Activated CD4-positive, alpha-beta T cell treated with anti-CD3 and anti-CD28 coated beads for 36 hours (primary cell): Measurements from ENCODE around the gene CCDC190. TPM values are rescaled to one million over a fixed set of nuclear protein-coding genes. Genes with fewer than 3 reads are reported as not detected.
"Not testable (repeated sequence)": the region's sequence is repeated elsewhere in the genome, so short reads cannot be mapped to it uniquely, and the experiment has no call there.

Experiments used
- ATAC-seq: fragments of 200-7000 bp; cut with Tn5 transposase; one replicate; pipeline ENCODE4 v1.10.0; 2021; ENCODE audit warnings: mild to moderate bottlenecking, moderate library complexity
- CTCF ChIA-PET: fragments of 350-600 bp; sonication (Branson Sonifier 250); formaldehyde crosslinking; loops from one replicate; lab custom pipeline; 2021; ENCODE audit warnings: antibody characterized with exemption; lab: Charles Lee
- POLR2A ChIA-PET: fragments of 350-600 bp; sonication (Branson Sonifier 250); formaldehyde crosslinking; loops from one replicate; lab custom pipeline; 2021; ENCODE audit warnings: antibody characterized with exemption, inconsistent platforms; lab: Charles Lee
- DNase-seq: peaks from one replicate; pipeline ENCODE4 v3.0.0-alpha.2; 2020
- H3K27ac Mint-ChIP-seq: one replicate; pipeline ENCODE4 v1.8.0; 2021; ENCODE audit warnings: mixed read lengths
- H3K27me3 Mint-ChIP-seq: one replicate; pipeline ENCODE4 v1.8.0; 2021; ENCODE audit warnings: mixed read lengths
- H3K36me3 Mint-ChIP-seq: one replicate; pipeline ENCODE4 v1.8.0; 2021; ENCODE audit warnings: low read depth, mixed read lengths
- H3K4me1 Mint-ChIP-seq: one replicate; pipeline ENCODE4 v1.8.0; 2021; ENCODE audit warnings: mixed read lengths
- H3K4me3 Mint-ChIP-seq: one replicate; pipeline ENCODE4 v1.8.0; 2021; ENCODE audit warnings: mild to moderate bottlenecking, moderate library complexity, mixed read lengths
- H3K9me3 Mint-ChIP-seq: one replicate; pipeline ENCODE4 v1.8.0; 2021; ENCODE audit warnings: low read depth, mixed read lengths
- intact Hi-C, 2 experiments: fragments of 100-400 bp; cut with DNase I in 1 of 2; cut with micrococcal nuclease in 1 of 2; formaldehyde crosslinking; loops; one replicate each; pipeline versions ENCODE4 v1.14.2 to v1.15.1; 2022 to 2024; cut with DNase I, micrococcal nuclease
- total RNA-seq, 2 experiments: library from RNA; stranded (reverse); gene quantifications; one replicate each; pipeline ENCODE4 v1.2.3, GENCODE V29; 2021

Gene CCDC190
- total RNA-seq, 2 experiments from 2014 or later = not detected

GRCh38 chr1:162876751-162877150 is 15.8 kb upstream of the CCDC190 start:
- POLR2A ChIA-PET = no interaction called here
- H3K27me3 Mint-ChIP-seq = peaks cover 44% of the 10 kb centered on the region
- H3K27ac Mint-ChIP-seq = no peak overlapping the region
- H3K9me3 Mint-ChIP-seq = peaks cover 6% of the 10 kb centered on the region
- CTCF ChIA-PET = no interaction called here
- intact Hi-C loops = loop anchor here in 1 of 2 experiments (5.0 kb wide), 1 partner anchor 296 kb away; no protein-coding TSS in a partner anchor
- no peaks in the 10 kb centered on the region for H3K36me3 Mint-ChIP-seq
- no peaks in the 10 kb centered on the region for H3K4me1 Mint-ChIP-seq
- DNase-seq (no peak), ATAC-seq (no peak)
- H3K4me3 Mint-ChIP-seq = no peak overlapping the region

GRCh38 chr1:162873671-162874666 is 13.0 kb upstream of the CCDC190 start:
- Mint-ChIP-seq H3K9me3 (peaks cover 17% of the 10 kb centered on the region), H3K27me3 (peaks cover 52% of the 10 kb centered on the region), H3K4me3 (no peak overlapping the region), H3K27ac (no peak overlapping the region), H3K36me3 (no peaks in the 10 kb centered on the region), H3K4me1 (no peaks in the 10 kb centered on the region)
- ATAC-seq (no peak), DNase-seq (no peak)
- CTCF ChIA-PET = no interaction called here
- intact Hi-C loops = no loop called here
- POLR2A ChIA-PET = no interaction called here

- Mint-ChIP-seq H3K4me3 (no peak overlapping the region), H3K4me1 (no peaks in the 10 kb centered on the region), H3K9me3 (peaks cover 17% of the 10 kb centered on the region), H3K27ac (no peak overlapping the region), H3K36me3 (no peaks in the 10 kb centered on the region), H3K27me3 (peaks cover 52% of the 10 kb centered on the region)
- intact Hi-C loops = no loop called here
- ATAC-seq = no peak
- POLR2A ChIA-PET = no interaction called here
- CTCF ChIA-PET = no interaction called here
- DNase-seq = no peak
These were observed 12.0 kb upstream of the CCDC190 start for GRCh38 chr1:162872981-162873380.

- H3K27ac Mint-ChIP-seq, CTCF ChIA-PET, POLR2A ChIA-PET: not testable (repeated sequence)
These were observed 10.4 kb upstream of the CCDC190 start for GRCh38 chr1:162871417-162871816.

GRCh38 chr1:162868972-162869371 is 8.0 kb upstream of the CCDC190 start:
- ATAC-seq (no peak), DNase-seq (no peak)
- H3K4me3 Mint-ChIP-seq = no peak overlapping the region
- H3K27ac Mint-ChIP-seq = no peak overlapping the region
- CTCF ChIA-PET = interaction anchor here (0.6 kb wide), 1 partner anchor 653 kb away, joined by 3 read pairs; no protein-coding TSS in a partner anchor
- peaks cover 17% of the 10 kb centered on the region for H3K9me3 Mint-ChIP-seq
- POLR2A ChIA-PET = no interaction called here
- H3K36me3 Mint-ChIP-seq = no peaks in the 10 kb centered on the region
- H3K4me1 Mint-ChIP-seq = no peaks in the 10 kb centered on the region
- H3K27me3 Mint-ChIP-seq = peaks cover 31% of the 10 kb centered on the region
- intact Hi-C loops = no loop called here

More at GRCh38 chr1:162871417-162871816, 10.4 kb upstream of the CCDC190 start:
- Mint-ChIP-seq H3K9me3 (peaks cover 17% of the 10 kb centered on the region), H3K27me3 (peaks cover 42% of the 10 kb centered on the region)
- intact Hi-C loops, DNase-seq, ATAC-seq, H3K4me1 Mint-ChIP-seq, H3K4me3 Mint-ChIP-seq, H3K36me3 Mint-ChIP-seq: not testable (repeated sequence)

- Mint-ChIP-seq H3K36me3 (no peaks in the 10 kb centered on the region), H3K9me3 (no peaks in the 10 kb centered on the region), H3K4me3 (no peak overlapping the region), H3K27ac (no peak overlapping the region), H3K4me1 (no peaks in the 10 kb centered on the region), H3K27me3 (peaks cover 14% of the 10 kb centered on the region)
- no peak for DNase-seq
- CTCF ChIA-PET = no interaction called here
- intact Hi-C loops = no loop called here
- POLR2A ChIA-PET = no interaction called here
- ATAC-seq = no peak
These were observed 650 bp upstream of the CCDC190 start for GRCh38 chr1:162861625-162862024.

GRCh38 chr1:162859191-162859590 is 1.8 kb downstream of the CCDC190 start:
- ChIA-PET CTCF (interaction anchor here (1.1 to 1.8 kb wide), 3 partner anchors 11 to 457 kb away, joined by 4 to 10 read pairs (median 6); no protein-coding TSS in a partner anchor), POLR2A (no interaction called here)
- no peak overlapping the region for H3K27ac Mint-ChIP-seq
- H3K27me3 Mint-ChIP-seq = peaks cover 11% of the 10 kb centered on the region
- DNase-seq = no peak
- H3K4me3 Mint-ChIP-seq = no peak overlapping the region
- H3K9me3 Mint-ChIP-seq = no peaks in the 10 kb centered on the region
- no peaks in the 10 kb centered on the region for H3K4me1 Mint-ChIP-seq
- intact Hi-C loops = loop anchor here in 1 of 2 experiments (10.0 kb wide), 1 partner anchor 1466 kb away; no protein-coding TSS in a partner anchor
- no peak for ATAC-seq
- H3K36me3 Mint-ChIP-seq = no peaks in the 10 kb centered on the region

GRCh38 chr1:162857850-162858249 is 3.1 kb downstream of the CCDC190 start:
- Mint-ChIP-seq H3K4me3 (no peak overlapping the region), H3K27me3 (peaks cover 8% of the 10 kb centered on the region), H3K27ac (no peak overlapping the region), H3K4me1 (no peaks in the 10 kb centered on the region), H3K36me3 (no peaks in the 10 kb centered on the region), H3K9me3 (no peaks in the 10 kb centered on the region)
- DNase-seq (no peak), ATAC-seq (no peak)
- intact Hi-C loops = loop anchor here in 1 of 2 experiments (10.0 kb wide), 1 partner anchor 1467 kb away; no protein-coding TSS in a partner anchor
- POLR2A ChIA-PET = interaction anchor here (0.7 kb wide), 1 partner anchor 103 kb away, joined by 3 read pairs; no protein-coding TSS in a partner anchor
- CTCF ChIA-PET = interaction anchor here (0.7 to 2.0 kb wide), 4 partner anchors 9 to 458 kb away, joined by 3 to 10 read pairs (median 5); no protein-coding TSS in a partner anchor

- no peak for ATAC-seq
- no peaks in the 10 kb centered on the region for H3K4me1 Mint-ChIP-seq
- H3K27me3 Mint-ChIP-seq = peaks cover under 1% of the 10 kb centered on the region
- no peak overlapping the region for H3K27ac Mint-ChIP-seq
- no peaks in the 10 kb centered on the region for H3K36me3 Mint-ChIP-seq
- no peaks in the 10 kb centered on the region for H3K9me3 Mint-ChIP-seq
- DNase-seq = no peak
- intact Hi-C loops = loop anchor here in 1 of 2 experiments (10.0 kb wide), 1 partner anchor 1469 kb away; no protein-coding TSS in a partner anchor
- POLR2A ChIA-PET = no interaction called here
- CTCF ChIA-PET = interaction anchor here (0.6 to 2.0 kb wide), 4 partner anchors 8 to 460 kb away, joined by 3 to 7 read pairs (median 4); no protein-coding TSS in a partner anchor
- no peak overlapping the region for H3K4me3 Mint-ChIP-seq
These were observed 4.7 kb downstream of the CCDC190 start for GRCh38 chr1:162856260-162856659.

GRCh38 chr1:162855461-162856150 is 5.4 kb downstream of the CCDC190 start:
- Mint-ChIP-seq H3K4me3 (no peak overlapping the region), H3K36me3 (no peaks in the 10 kb centered on the region), H3K4me1 (no peaks in the 10 kb centered on the region), H3K27ac (no peak overlapping the region), H3K9me3 (no peaks in the 10 kb centered on the region), H3K27me3 (peaks cover 1% of the 10 kb centered on the region)
- CTCF ChIA-PET = interaction anchor here (0.6 to 3.1 kb wide), 3 partner anchors 14 to 460 kb away, joined by 3 to 18 read pairs (median 7); no protein-coding TSS in a partner anchor
- no peak for DNase-seq
- ATAC-seq = no peak
- POLR2A ChIA-PET = no interaction called here
- intact Hi-C loops = loop anchor here in 1 of 2 experiments (10.0 kb wide), 1 partner anchor 1469 kb away; no protein-coding TSS in a partner anchor
